A673 (cell line): ENCODE results near the gene ERCC6L2.

ENCODE experiments used
- CTCF ChIP-seq: fragments of 300-800, 200-600 bp; sonication (generic); conservative IDR thresholded peaks from 2 replicates; pipeline ENCODE4 v1.5.1; 2017; ENCODE audit warnings: low read depth, mild to moderate bottlenecking, antibody characterized with exemption, low read length, moderate library complexity, mixed read lengths
- EZH2 ChIP-seq: fragments of 200-600 bp; sonication (generic); IDR thresholded peaks from 2 replicates; pipeline ENCODE4 v1.6.1; 2017; ENCODE audit warnings: borderline replicate concordance, low read depth, mild to moderate bottlenecking, mixed read lengths, antibody characterized with exemption, low read length; ENCODE audit not compliant: poor library complexity, severe bottlenecking

- no peak for TF ChIP-seq CTCF
- TF ChIP-seq EZH2, result no peak
These were observed 19.5 kb upstream of the ERCC6L2 start for GRCh38 chr9:95855961-95856360.
